SK-N-SH (cell line): ENCODE measurements around the gene FCHO1. TPM values are rescaled to one million over a fixed set of nuclear protein-coding genes. Genes with fewer than 3 reads are reported as not detected.

Experiments
- CTCF ChIA-PET: fragments of 300-600, 350-600 bp; formaldehyde crosslinking; extraction: SDS; loops from one replicate; lab custom pipeline; 2021; lab: Yijun Ruan, JAX
- POLR2A ChIA-PET: fragments of 350-600 bp; sonication (Branson Sonifier 250); formaldehyde crosslinking; extraction: SDS; loops from one replicate; lab custom pipeline; 2020; ENCODE audit warnings: antibody characterized with exemption, inconsistent platforms; lab: Yijun Ruan, JAX
- DNase-seq: peaks from one replicate; pipeline ENCODE4 v3.0.0; 2012
- H2AFZ ChIP-seq: fragments of 200-600 bp; sonication (generic); 2 replicates; pipeline ENCODE4 v1.8.1; 2016; ENCODE audit warnings: antibody characterized with exemption, mild to moderate bottlenecking, low read depth
- H3F3A ChIP-seq: fragments of 200-600 bp; sonication (generic); replicated peaks from 2 replicates; pipeline ENCODE3; 2016; ENCODE audit warnings: antibody characterized with exemption, mild to moderate bottlenecking; ENCODE audit not compliant: insufficient read depth
- H3K27ac ChIP-seq, 2 experiments: fragments of 200-500 bp in 1 of 2; fragments of 200-600 bp in 1 of 2; sonication (Bioruptor generic) in 1 of 2; sonication (generic), shearing (Covaris generic) in 1 of 2; 2 replicates each; pipeline versions ENCODE4 v1.5.1 to v1.6.1; 2014 to 2016; ENCODE audit warnings: low read depth in 2 of 2, inconsistent platforms in 1 of 2, low read length in 1 of 2, mild to moderate bottlenecking in 1 of 2, mixed read lengths in 1 of 2
- H3K27me3 ChIP-seq: fragments of 200-600 bp; sonication (generic), shearing (Covaris generic); 2 replicates; pipeline ENCODE4 v1.6.1; 2016; ENCODE audit warnings: mixed run types; ENCODE audit not compliant: insufficient read depth
- H3K36me3 ChIP-seq, 2 experiments: fragments of 200-500 bp in 1 of 2; fragments of 200-600 bp in 1 of 2; sonication (Bioruptor generic) in 1 of 2; sonication (generic) in 1 of 2; replicated peaks in 1 of 2; 2 replicates each; pipeline versions ENCODE3 to v1.5.1; 2014 to 2016; ENCODE audit warnings: low read length in 1 of 2, mild to moderate bottlenecking in 1 of 2; ENCODE audit not compliant: insufficient read depth in 2 of 2, control insufficient read depth in 1 of 2
- H3K4me1 ChIP-seq, 2 experiments: fragments of 200-500 bp in 1 of 2; fragments of 200-600 bp in 1 of 2; sonication (Bioruptor generic) in 1 of 2; sonication (generic), shearing (Covaris generic) in 1 of 2; 2 replicates each; pipeline versions ENCODE4 v1.5.1 to v1.6.1; 2014 to 2016; ENCODE audit warnings: low read depth in 1 of 2, low read length in 1 of 2, mixed run types in 1 of 2; ENCODE audit not compliant: insufficient read depth in 2 of 2, control insufficient read depth in 1 of 2
- H3K4me2 ChIP-seq: fragments of 200-600 bp; sonication (generic), shearing (Covaris generic); 2 replicates; pipeline ENCODE4 v1.6.1; 2017; ENCODE audit warnings: mixed run types
- H3K4me3 ChIP-seq, 2 experiments: fragments of 200-500 bp in 1 of 2; fragments of 200-600 bp in 1 of 2; sonication (Bioruptor generic) in 1 of 2; sonication (generic), shearing (Covaris generic) in 1 of 2; 2 replicates each; pipeline versions ENCODE4 v1.5.1 to v1.8.1; 2014 to 2016; ENCODE audit warnings: low read depth in 2 of 2, inconsistent platforms in 1 of 2, low read length in 1 of 2, mild to moderate bottlenecking in 1 of 2, mixed read lengths in 1 of 2, moderate library complexity in 1 of 2
- H3K79me2 ChIP-seq: fragments of 200-600 bp; sonication (generic); 2 replicates; pipeline ENCODE4 v1.8.1; 2017; ENCODE audit warnings: mild to moderate bottlenecking; ENCODE audit not compliant: insufficient read depth
- H3K9ac ChIP-seq: fragments of 200-600 bp; sonication (generic); 2 replicates; pipeline ENCODE4 v1.6.1; 2017; ENCODE audit warnings: mixed run types
- H3K9me2 ChIP-seq: fragments of 200-600 bp; sonication (generic); 2 replicates; pipeline ENCODE4 v1.6.1; 2017; ENCODE audit warnings: mixed run types
- H3K9me3 ChIP-seq: fragments of 200-600 bp; sonication (generic); 2 replicates; pipeline ENCODE4 v1.6.1; 2017; ENCODE audit warnings: mixed run types, mild to moderate bottlenecking, moderate library complexity
- H4K20me1 ChIP-seq: fragments of 200-600 bp; sonication (generic); 2 replicates; pipeline ENCODE4 v1.6.1; 2017; ENCODE audit warnings: mild to moderate bottlenecking, mixed run types; ENCODE audit not compliant: insufficient read depth
- CHD2 ChIP-seq: fragments of 150-350 bp; IDR thresholded peaks from 2 replicates; pipeline ENCODE4 v1.6.1; 2018; ENCODE audit warnings: low read length; ENCODE audit not compliant: partially characterized antibody
- EP300 ChIP-seq, 2 experiments: IDR thresholded peaks; 2 replicates each; pipeline versions ENCODE4 v1.4.0 to v1.6.1; 2012; ENCODE audit warnings: borderline replicate concordance in 1 of 2, low read depth in 1 of 2, low read length in 1 of 2
- EZH2phosphoT487 ChIP-seq: fragments of 200-600 bp; sonication (generic); IDR thresholded peaks from 2 replicates; pipeline ENCODE4 v1.6.1; 2017; ENCODE audit warnings: low read depth, mixed run types, mild to moderate bottlenecking, antibody characterized with exemption, moderate library complexity, borderline replicate concordance
- FOXJ3 ChIP-seq: sonication (generic); formaldehyde crosslinking; IDR thresholded peaks from 2 replicates; pipeline ENCODE4 v1.5.1; 2020; ENCODE audit warnings: mild to moderate bottlenecking, missing genetic modification reagents
- FOXM1 ChIP-seq: IDR thresholded peaks from 2 replicates; pipeline ENCODE4 v1.4.0; 2012; ENCODE audit warnings: low read depth, mild to moderate bottlenecking
- GABPA ChIP-seq: IDR thresholded peaks from 2 replicates; pipeline ENCODE4 v1.4.0; 2012; ENCODE audit warnings: low read depth, mild to moderate bottlenecking
- JUND ChIP-seq: IDR thresholded peaks from 2 replicates; pipeline ENCODE4 v1.4.0; 2012
- MEF2A ChIP-seq: IDR thresholded peaks from 2 replicates; pipeline ENCODE4 v1.4.0; 2012; ENCODE audit warnings: low read depth, borderline replicate concordance
- MXI1 ChIP-seq: IDR thresholded peaks from 2 replicates; pipeline ENCODE4 v1.6.1; 2012; ENCODE audit warnings: mild to moderate bottlenecking, low read depth, low read length, improper control_type of control experiment
- NFIC ChIP-seq: IDR thresholded peaks from 2 replicates; pipeline ENCODE4 v1.4.0; 2012; ENCODE audit warnings: borderline replicate concordance
- NRF1 ChIP-seq: IDR thresholded peaks from 2 replicates; pipeline ENCODE4 v1.6.1; 2012; ENCODE audit warnings: low read depth, mild to moderate bottlenecking, low read length
- POLR2AphosphoS5 ChIP-seq: IDR thresholded peaks from 2 replicates; pipeline ENCODE4 v1.6.1; 2012; ENCODE audit warnings: low read depth, low read length
- RCOR1 ChIP-seq: fragments of 150-350 bp; IDR thresholded peaks from 2 replicates; pipeline ENCODE4 v1.6.1; 2017; ENCODE audit warnings: antibody characterized with exemption, low read length
- RFX5 ChIP-seq: IDR thresholded peaks from 2 replicates; pipeline ENCODE4 v1.6.1; 2012; ENCODE audit warnings: mild to moderate bottlenecking, improper control_type of control experiment, low read length
- RXRA ChIP-seq: IDR thresholded peaks from 2 replicates; pipeline ENCODE4 v1.4.0; 2012; ENCODE audit warnings: low read depth, mild to moderate bottlenecking, borderline replicate concordance
- SMC3 ChIP-seq: IDR thresholded peaks from 2 replicates; pipeline ENCODE4 v1.6.1; 2012; ENCODE audit warnings: low read depth, low read length, improper control_type of control experiment
- WGBS: methylation state at CpG from one replicate; pipeline ENCODE4 v1.1.6; 2017; ENCODE audit warnings: low lambda C conversion rate; 5-methylcytosine and 5-hydroxymethylcytosine counted together
- polyA plus RNA-seq, 3 experiments: library from polyadenylated mRNA; depleted of rRNA; stranded (reverse); fragments of >200 nt; gene quantifications; 2 replicates each; pipeline ENCODE4 v1.2.3, GENCODE V29; 2012
- TF ChIP-seq, protein P1 (sequence below): fragments of 150-350 bp; IDR thresholded peaks from 2 replicates; pipeline ENCODE4 v1.6.1; 2017; ENCODE audit warnings: antibody characterized with exemption, low read length, low read depth, borderline replicate concordance
- TF ChIP-seq, protein P2 (sequence below): fragments of 150-350 bp; IDR thresholded peaks from 2 replicates; pipeline ENCODE4 v1.6.1; 2016; ENCODE audit warnings: mild to moderate bottlenecking, low read depth, low read length
- TF ChIP-seq, protein P3 (sequence below): IDR thresholded peaks from 2 replicates; pipeline ENCODE4 v1.4.0; 2012; ENCODE audit warnings: low read depth
- TF ChIP-seq, protein P4 (sequence below): fragments of 200-600 bp; sonication (generic); IDR thresholded peaks from 2 replicates; pipeline ENCODE4 v1.6.1; 2017; ENCODE audit warnings: antibody characterized with exemption, mild to moderate bottlenecking, moderate library complexity

Gene FCHO1
- polyA plus RNA-seq, 1 of the 3 experiments (the other 2 are of a cell fraction): 0.71 TPM

DNA sequence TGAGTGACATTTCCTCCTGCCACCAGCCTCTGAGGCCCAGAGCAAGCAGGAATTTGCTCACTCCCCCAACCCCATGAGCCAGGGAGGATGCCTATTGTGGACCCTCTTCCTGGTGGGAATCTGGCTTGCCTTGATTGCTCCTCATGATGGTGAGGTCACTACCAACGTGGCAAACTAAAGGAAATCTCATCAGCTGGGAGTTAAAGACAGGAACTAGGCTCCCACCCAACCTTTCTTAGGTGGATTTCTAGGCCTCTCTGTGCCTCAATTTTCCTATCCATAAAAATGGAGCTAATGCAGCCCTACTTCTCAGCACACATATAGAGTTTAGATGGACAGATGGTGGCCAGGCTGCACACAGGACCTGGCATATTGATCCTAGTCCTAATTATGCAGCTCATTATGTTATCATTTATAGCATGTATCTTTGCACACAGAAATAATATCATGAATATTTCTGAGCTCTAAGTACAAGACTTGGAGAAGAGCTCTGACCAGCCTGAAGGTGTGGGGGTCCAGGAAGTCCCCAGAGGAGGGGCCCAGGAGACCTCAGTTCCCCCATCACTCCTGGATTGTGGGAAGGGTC lies 45.7 kb downstream of the FCHO1 start:
- H3K9me2 ChIP-seq: no peaks in the 10 kb centered on the region
- no peak overlapping the region for H3K9ac ChIP-seq
- peaks cover 5 to 18% of the 10 kb centered on the region in 2 experiments; a peak in 2 of 4 replicates for H3K4me1 ChIP-seq
- no peak overlapping the region for H3K4me2 ChIP-seq
- no peak overlapping the region for H2AFZ ChIP-seq
- H3K9me3 ChIP-seq: no peaks in the 10 kb centered on the region
- H3K4me3 ChIP-seq: no peak overlapping the region
- POLR2A ChIA-PET: no interaction called here
- H3K79me2 ChIP-seq: no peaks in the 10 kb centered on the region
- no peaks in the 10 kb centered on the region for H3K36me3 ChIP-seq
- CTCF ChIA-PET: interaction anchor here (0.8 to 1.7 kb wide), 2 partner anchors 12 to 22 kb away, joined by 3 to 5 read pairs; no protein-coding TSS in a partner anchor
- DNase-seq: no peak
- 60% methylated on average over 1 of the region's 1 CpG for WGBS
- H3K27me3 ChIP-seq: peaks cover 13% of the 10 kb centered on the region
- no peak for TF ChIP-seq RCOR1
- TF ChIP-seq RXRA: no peak
- TF ChIP-seq MXI1: no peak
- TF ChIP-seq, protein P1, sequence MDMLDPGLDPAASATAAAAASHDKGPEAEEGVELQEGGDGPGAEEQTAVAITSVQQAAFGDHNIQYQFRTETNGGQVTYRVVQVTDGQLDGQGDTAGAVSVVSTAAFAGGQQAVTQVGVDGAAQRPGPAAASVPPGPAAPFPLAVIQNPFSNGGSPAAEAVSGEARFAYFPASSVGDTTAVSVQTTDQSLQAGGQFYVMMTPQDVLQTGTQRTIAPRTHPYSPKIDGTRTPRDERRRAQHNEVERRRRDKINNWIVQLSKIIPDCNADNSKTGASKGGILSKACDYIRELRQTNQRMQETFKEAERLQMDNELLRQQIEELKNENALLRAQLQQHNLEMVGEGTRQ: no peak
- no peak for TF ChIP-seq SMC3
- no peak for TF ChIP-seq FOXM1
- no peak for TF ChIP-seq RFX5
- TF ChIP-seq EZH2phosphoT487: no peak
- no peak for TF ChIP-seq NRF1
- TF ChIP-seq EP300 (IDR thresholded peaks at IDR 0.05; ENCODE audit: borderline replicate concordance in 1 of 2, low read depth in 1 of 2, low read length in 1 of 2): no peak
- no peak for TF ChIP-seq FOXJ3 (CRISPR knock-in tag)
- TF ChIP-seq JUND: no peak
- no peak for TF ChIP-seq NFIC
- TF ChIP-seq CHD2: no peak
- TF ChIP-seq, protein P2, sequence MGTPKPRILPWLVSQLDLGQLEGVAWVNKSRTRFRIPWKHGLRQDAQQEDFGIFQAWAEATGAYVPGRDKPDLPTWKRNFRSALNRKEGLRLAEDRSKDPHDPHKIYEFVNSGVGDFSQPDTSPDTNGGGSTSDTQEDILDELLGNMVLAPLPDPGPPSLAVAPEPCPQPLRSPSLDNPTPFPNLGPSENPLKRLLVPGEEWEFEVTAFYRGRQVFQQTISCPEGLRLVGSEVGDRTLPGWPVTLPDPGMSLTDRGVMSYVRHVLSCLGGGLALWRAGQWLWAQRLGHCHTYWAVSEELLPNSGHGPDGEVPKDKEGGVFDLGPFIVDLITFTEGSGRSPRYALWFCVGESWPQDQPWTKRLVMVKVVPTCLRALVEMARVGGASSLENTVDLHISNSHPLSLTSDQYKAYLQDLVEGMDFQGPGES: no peak
- no peak for TF ChIP-seq GABPA
- TF ChIP-seq, protein P3, sequence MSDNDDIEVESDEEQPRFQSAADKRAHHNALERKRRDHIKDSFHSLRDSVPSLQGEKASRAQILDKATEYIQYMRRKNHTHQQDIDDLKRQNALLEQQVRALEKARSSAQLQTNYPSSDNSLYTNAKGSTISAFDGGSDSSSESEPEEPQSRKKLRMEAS: no peak
- no peak for TF ChIP-seq MEF2A
- TF ChIP-seq, protein P4, sequence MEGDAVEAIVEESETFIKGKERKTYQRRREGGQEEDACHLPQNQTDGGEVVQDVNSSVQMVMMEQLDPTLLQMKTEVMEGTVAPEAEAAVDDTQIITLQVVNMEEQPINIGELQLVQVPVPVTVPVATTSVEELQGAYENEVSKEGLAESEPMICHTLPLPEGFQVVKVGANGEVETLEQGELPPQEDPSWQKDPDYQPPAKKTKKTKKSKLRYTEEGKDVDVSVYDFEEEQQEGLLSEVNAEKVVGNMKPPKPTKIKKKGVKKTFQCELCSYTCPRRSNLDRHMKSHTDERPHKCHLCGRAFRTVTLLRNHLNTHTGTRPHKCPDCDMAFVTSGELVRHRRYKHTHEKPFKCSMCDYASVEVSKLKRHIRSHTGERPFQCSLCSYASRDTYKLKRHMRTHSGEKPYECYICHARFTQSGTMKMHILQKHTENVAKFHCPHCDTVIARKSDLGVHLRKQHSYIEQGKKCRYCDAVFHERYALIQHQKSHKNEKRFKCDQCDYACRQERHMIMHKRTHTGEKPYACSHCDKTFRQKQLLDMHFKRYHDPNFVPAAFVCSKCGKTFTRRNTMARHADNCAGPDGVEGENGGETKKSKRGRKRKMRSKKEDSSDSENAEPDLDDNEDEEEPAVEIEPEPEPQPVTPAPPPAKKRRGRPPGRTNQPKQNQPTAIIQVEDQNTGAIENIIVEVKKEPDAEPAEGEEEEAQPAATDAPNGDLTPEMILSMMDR: no peak
- no peak for TF ChIP-seq POLR2AphosphoS5
- TF ChIP-seq, all 33 proteins: peak for 0
- Histone ChIP-seq H4K20me1 (no peaks in the 10 kb centered on the region), H3F3A (no peaks in the 10 kb centered on the region), H3K27ac (no peak overlapping the region)
